Measurements from ENCODE around the gene EXD3. TPM values are rescaled to one million over a fixed set of nuclear protein-coding genes. Genes with fewer than 3 reads are reported as not detected.

Gene EXD3
- total RNA-seq, 1 experiment from 2014 or later: 4.0 TPM

DNA sequence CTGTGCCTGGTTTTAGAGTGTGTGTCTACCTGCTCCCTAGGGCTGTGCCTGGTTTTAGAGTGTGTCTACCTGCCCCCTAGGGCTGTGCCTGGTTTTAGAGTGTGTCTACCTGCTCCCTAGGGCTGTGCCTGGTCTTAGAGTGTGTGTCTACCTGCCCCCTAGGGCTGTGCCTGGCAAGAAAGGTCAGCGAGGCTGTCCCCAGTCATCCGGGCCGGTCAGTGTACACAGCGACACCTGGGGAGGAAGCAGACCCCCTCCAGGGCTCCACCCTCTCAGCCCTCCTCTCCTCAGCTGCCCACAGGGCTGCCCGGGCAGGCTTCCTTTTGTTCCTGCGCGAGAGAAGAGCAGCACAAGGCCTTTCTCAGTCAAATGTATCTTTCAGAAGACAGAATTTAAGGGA lies 125.0 kb downstream of the EXD3 start:
- no peak for DNase-seq (ENCODE audit: low read depth)

DNA sequence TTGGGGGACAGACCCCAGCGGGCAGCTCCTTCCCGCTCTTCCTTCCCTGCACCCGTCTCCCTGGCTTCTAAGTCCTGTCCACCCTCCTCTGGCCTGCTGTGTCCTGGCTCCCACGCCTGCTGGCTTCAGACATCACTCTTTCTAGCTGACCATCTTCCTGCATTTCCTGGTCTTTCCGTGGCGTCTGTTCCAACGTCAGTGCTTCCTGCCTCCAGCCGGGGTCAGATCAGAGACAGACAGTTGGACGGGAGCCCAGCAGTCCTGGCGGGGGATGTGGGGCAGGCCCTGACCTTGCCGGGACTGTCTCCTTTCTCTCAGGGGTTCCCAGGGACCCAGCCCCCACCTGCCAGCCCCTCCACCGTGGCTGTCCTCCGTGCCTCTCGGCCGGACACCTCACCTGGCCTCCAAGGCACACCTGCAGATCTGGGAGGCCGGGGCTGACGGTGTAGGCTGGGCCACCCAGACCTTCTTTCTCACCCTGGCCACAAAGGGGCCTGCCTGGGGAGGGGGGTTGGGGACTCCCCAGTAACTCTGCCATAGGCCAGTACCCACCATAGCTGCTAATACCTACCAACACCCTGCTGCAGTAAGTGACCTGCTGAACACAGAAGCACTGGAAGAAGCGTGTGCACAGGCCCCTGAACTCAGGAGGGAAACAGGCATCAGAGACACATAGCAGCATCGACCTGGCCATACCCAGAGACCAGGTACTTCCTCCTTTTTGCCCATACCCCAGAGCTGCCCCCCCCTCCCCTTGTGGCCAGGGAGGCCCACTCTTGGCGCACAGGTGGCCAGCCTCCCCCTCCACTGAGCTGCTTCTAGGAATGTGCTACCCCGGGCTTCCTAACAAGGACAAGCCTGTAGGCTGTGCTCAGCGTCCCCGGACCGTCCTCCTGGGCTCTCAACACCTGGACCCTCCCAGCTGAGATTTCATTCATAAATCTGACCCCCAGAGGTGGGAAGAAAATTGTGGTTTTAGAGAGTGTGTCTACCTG lies 126.0 kb downstream of the EXD3 start:
- no peak for DNase-seq (ENCODE audit: low read depth)

DNA sequence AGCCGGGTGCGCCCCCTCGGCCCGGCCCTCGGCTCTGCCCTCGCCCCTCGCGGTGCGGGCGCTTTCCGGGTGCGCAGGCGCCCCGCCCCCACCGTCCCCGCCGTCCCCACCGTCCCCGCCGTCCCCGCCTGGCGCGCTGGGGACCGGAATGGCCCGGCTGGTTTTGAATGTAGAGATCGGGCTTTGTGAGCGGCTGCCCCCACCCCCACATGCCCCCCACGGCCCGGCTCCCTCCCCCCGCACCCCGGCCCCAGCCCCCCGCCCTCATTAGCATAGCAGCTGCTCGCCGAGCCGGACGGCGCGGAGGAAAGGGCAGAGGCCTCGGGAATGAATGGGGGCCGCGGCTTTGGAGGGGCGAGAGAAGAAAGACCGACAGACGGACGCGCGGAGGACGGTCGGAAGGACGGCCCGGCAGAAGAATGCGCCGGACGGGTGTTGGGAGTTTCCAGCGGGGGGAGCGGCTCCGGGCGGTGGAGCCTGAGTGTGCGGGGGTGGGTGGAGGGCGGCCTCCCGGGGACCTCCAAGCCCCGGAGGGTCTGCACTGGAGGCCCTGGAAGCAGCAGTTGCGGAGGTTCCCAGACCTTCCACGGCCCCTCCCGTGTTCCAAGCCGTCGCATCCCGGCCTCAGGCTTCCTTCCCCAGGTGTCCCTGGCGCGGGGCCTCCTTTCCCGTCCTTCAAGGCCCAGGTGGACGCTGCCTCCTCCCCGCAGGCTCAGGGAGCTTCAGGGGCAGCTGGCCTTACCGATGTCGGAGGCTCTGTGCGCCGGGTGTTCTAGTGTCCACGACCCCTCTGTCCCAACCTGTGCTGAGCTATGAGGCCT lies 126.9 kb downstream of the EXD3 start:
- DNase-seq (ENCODE audit: low read depth): no peak

DNA sequence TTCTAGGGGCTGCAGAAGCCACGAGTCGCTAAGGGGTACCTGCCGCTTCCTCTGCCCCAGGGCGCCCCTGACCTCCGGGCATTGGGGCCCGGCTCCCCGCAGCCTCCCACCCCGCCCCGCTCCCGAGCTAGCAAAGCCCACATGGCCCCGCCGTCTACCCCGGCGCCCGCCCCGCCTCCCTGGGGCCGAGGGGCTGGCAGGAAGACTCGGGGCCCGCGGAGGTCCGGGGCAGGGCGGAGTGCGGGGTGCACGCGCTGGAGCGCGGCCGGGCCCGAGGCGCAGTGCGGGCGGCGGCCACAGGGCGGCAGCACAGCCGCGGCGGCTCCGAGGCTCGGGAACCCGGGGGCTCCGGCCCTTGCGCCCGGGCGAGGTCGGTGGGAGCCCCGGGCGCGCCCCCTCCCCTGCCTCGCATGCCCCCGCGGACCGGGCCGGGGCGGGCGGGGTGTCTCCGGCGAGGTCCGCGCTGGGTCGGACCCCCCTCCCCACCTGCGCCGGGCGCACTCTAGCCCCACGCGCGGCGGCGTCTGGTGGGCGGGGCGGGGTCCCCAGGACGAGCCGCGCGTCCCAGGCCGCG lies 127.6 kb downstream of the EXD3 start:
- no peak for DNase-seq (ENCODE audit: low read depth)

DNA sequence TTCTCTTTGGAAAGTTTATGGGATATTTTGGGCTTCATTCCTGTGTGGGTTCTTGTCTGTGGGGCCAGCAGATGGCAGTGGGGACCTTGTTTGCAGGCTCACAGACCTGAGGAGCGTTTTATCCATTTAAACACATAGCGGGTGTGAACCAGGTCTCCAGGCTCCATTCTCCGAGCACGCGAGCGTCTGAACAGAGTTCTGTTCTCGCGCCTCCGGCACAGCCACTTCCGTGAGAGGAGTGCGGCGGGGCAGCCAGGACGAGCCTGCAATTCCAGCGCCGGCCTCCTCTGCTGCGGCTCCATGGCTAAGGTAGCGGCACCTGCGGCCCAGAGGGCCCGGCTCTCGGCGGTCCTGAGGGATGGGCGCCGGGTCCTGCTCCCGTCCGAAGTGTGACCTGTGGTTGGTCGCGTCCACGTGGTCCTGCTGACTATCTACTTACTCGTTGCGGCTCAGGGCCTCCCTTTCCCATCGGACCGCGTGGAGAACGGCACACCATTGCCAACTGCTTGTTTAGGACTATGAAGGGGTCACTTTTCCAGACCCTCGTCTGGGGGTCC lies 128.2 kb downstream of the EXD3 start:
- DNase-seq (ENCODE audit: low read depth): no peak

DNA sequence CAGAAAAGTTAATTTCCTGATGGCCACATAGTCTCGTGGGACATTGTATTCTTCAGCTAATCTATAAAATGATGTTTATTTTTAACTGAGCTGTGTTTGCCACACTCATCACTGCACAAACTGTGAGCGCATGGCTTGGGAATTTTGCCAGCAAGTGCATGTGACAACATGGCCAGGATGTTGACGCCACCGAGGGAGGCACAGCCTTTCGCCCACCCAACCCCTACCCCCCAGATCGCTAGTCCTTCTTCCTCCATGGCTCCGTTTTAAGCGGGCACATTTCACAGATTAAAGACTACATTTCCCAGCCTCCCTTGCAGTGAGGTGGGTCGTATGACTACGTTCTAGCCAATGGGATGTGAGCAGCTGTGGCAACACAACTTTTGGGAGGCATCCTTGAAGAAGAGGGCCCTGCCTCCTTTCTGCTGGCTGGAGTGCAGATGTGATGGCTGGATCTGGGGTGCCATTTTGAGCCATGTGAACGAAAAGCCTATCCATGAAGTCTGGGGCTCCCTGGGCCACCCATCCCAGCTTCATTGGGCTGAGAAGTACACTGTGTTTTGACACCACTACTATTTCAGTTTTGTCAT lies 128.8 kb downstream of the EXD3 start:
- peak; percentile 46 for DNase-seq (ENCODE audit: low read depth)

DNA sequence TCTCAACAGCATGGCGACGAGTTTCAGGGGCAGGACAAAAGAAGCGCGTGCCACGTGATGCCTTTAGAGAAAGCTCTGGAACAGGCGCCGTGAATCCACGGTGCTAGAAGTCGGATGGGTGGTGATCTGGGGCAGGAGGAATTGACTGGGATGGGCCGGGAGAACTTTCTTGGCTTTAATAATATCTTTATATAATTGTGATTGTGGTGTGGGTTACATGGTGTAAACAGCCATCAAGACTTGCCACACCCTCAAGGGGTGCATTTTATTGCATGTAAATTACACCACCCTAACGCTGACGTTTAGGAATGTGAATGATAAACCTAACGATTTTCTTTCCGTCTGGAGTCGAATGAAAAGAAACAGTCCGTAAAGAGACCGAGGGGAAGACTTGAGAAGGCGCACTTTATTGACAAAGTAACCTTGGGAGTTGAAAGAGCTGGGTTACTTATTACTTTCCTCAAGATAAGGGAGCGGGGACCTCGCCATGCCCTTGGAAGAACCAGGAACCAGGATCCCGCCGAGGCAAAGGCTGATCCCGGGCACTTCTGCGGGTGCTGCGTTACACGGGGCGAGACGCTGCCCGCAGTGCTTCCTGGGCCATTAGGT lies 129.4 kb downstream of the EXD3 start:
- no peak for DNase-seq (ENCODE audit: low read depth)

DNA sequence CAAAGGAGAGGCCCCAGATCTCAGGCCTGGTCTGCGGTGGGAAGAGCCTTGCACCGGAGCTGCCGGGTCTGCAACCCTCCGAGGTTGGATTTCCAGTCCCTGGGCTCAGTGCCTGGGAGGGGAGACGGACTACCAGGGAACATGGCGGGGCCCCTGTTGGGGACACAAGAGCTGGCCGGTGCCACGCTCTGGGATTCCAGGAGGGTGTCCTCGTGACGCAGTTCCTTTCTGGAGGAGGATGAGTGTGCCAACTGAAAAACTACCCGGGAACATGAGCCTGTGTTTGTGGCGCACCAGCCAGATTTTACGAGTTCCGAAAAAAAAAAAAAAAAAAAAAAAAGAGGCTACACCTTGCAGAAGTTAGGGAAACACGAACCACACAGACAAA lies 129.9 kb downstream of the EXD3 start:
- DNase-seq (ENCODE audit: low read depth): no peak

DNA sequence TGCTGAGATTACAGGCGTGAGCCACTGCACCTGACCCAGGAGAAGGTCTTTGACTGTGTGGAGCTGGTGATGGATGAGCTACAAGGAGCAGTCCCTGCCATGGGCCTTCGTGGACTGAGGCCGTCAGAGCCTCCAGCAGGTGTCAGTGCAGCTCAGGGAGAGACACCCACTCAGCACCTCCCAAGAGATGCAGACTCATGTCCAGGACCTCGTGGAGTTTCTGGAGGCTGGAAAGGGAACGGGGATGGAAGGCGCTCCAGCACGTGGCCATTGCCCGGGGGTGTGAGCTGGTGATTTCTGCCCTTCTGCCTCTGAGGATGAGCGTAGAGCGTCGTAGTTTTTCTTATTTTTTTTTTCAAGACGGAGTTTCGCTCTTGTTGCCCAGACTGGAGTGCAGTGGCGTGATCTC lies 136.0 kb downstream of the EXD3 start:
- DNase-seq (ENCODE audit: low read depth): peak; percentile 52

DNA sequence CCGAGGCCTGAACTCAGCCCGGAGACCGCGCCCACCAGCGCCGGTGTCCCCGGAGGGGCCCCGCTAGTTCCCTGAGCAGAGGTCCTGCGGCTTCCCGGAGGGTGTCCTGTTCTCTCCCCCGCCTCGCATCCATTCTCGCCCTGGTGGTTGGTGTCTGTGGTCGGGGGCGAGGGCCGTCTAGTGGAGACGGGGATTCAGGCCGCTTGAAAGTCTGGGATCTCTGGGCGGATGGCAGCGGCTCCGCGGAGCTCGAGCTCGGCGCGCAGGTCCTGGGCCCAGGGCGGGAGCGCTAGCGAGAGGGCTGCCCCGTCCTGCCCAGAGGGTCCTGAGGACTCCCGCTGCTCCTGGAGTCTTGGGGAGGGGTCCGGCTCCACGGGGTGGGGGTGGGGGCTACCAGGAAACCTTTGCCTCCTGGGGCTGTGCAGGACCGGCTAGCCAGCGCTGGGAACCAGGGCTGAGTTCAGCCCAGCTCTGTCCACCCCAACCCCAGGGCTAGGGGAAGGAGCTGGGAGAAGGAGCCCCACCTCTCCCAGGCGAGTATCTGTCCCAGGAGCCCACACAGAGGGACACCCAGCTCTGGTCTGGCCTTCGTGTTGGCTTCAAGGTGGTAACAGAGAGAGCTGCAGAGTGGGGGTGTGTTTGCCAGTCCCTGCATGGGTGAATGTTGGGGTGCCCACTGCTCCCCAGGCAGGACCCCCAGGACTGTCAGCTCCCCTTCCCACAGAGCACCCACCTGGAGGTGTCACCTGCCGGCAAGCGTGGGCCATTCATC lies 141.4 kb downstream of the EXD3 start:
- DNase-seq (ENCODE audit: low read depth): no peak

DNA sequence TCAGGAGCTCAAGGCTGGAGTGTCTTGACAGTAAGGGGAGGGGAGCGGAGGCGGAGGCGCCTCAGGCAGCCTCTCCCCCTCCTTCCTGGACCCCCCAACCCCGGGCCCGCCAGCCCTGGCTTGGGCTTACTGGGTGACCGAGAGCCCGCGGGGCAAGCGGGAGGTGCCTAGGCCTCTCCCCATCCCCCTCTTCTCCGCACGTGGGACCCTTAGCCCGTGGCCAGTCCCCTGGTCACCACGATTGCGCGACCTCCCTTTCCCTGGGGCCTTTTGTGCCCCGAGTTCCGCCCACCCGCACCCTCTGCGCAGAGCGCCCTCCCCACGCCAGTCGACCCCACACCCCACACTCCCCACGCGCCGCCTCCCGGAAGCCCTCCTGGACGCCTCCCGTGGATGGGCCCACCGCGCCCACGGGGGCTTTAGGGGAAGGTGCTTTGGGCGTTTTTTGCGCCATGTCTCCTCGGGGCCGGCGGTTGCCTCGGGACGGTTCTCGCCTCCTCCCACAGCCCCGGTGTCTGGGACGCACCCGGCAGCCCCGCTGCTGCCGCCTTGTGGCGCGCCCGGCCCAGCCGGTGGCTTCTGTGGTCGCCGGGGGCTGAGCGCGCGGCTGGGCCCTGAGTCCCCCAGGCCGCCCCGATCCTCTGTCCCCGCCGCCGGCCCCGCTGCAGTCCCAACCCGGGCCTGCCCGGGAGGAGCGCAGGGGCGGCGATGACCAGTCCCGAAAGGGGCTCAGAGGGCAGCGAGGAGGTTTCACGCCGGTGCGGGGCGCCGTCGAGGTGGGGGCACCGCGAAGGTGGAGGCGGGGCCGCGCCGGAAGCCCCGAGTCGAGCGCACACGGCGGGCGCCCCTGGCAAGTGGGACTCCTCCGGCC lies 142.3 kb downstream of the EXD3 start:
- no peak for DNase-seq (ENCODE audit: low read depth)

DNA sequence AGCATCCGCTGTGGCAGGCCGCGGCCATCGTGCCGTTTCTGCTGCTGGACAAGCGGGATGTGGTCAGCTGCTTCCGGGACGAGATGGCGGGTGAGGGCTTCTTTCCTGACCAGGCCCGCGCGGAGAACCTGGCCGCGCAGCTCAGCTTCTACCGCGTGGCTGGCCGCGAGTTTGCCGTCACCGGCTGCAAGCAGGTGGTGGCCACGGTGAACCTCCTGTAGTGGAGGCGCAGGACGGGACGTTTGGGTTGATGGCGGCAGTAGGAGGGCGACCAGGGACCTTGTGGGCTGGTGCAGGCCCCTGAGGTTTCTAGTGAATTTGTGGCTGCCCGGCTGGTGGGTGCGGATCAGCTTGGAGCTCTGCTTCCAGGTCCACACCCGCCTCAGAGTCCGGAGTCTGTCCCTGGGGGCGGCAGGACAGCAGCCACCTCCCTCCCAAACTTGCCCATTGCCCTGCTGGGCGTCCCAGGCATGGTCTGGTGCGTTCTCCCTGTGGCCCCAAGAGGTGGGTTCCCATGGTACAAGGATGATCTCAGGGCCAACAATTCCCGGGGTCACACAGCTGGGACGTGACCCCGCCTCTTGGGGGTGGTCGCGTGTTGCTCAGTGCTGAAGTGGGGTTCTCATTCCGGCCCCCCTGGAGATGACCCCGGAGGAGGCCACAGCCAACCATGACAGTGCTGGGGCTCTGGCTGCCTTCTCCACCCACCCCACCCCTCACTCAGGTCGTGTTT lies 143.1 kb downstream of the EXD3 start:
- no peak for DNase-seq (ENCODE audit: low read depth)

DNA sequence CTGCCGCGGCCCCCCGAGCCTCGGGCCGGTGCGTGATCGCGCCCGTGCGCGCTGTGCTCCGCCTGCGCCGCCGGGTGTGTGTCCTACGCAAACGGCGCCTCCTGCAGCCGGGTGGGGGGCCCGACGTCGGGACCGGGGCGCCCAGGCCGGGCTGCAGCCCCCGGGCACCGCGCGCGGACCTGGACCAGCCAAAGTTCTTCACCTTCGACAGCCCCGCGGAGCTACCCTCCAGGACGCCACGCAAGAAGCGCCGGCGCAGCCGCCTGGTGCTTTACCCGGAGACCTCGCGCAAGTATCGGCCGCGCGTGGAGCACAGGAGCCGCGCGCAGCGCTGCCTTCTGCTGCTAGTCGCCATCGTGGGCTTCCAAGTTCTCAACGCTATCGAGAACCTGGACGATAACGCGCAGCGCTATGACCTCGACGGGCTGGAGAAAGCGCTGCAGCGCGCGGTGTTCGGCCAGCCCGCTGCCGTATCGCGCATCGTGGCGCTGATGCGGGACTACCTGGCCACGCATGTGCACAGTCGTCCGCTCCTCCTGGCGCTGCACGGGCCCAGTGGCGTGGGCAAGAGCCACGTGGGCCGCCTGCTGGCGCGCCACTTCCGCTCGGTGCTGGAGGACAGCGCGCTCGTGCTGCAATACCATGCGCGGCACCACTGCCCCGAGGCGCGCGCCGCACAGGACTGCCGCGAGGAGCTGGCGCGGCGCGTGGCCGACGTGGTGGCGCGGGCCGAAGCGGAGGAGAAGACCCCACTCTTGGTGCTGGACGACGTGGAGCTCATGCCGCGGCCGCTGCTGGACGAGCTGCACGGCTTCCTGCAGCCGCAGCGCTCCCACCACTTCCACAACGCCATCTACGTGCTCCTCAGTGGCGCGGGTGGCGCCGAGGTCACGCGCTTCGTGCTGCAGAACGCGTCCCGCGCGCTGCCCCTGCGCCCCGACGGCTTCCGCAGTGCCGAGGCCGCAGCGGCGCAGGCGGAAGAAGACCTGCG lies 143.9 kb downstream of the EXD3 start:
- no peak for DNase-seq (ENCODE audit: low read depth)

DNA sequence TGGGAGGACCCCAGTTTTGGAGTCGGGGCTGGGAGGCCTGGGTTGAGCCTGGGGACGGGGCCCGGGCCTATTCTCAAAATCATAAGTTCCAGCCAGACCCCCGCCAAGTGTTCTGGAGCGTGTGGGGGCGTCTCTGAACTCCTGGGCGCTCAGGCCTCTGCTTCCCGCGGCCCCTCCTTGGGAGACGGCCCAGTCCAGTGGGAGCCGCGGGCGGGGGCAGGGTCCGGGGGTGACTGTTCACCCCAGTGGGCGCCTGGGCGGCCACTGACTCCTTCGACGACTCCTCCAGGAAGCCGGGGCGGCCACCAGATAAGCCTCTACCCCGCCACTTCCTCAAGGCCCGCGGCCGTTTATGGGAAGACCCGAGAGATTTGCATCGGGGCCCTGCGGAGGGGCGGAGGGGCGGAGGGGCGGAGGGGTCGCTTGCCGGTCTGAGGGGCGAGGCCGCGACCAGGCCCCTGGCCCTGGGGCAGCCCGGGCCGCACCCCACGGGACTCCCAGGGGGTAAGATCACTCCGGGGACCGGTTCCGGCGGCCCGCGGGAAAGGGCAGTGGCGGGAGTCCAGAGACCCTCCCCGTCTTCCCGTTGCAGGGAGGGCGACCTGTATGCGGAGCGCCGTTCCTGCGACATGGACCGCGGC lies 144.8 kb downstream of the EXD3 start:
- DNase-seq (ENCODE audit: low read depth): no peak

DNA sequence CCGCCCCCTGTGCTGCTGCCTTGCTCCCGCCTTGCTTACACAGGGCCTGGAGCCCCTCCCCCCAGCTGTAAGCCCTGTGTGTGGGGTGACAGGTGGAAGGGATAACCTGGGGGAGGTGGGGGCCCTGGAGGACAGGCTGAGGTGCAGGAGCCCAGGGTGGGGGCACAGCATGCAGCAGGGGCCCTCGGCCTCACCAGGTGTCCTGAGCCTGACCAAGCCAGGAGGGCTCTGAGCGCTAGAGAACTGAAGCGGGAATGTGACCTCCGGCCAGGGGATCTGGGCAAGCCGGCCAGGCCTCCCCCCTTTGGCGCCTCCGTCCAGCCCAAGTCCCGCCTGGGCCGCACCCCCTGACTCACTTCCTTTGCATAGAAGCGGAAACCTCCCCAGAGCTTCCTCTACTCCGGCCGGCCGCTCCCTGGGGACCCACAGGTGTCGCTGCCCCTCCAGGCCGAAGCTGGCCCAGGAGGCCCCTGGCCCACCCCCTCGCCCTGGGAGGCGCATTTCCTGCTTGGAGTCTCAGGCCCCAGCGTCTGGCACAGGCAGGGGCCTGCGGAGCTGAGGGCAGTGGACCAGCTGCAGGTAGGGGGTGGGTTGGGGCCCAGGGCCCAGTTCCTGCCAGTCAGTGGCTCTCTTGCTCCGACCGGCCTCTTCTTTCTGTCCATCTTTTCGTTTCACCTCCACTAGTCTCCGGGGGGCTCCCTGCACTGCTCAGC lies 145.5 kb downstream of the EXD3 start, which contains the start of gene TOR4A:
Gene TOR4A (plus strand): TSS at position 398 of the 713 bp plus-strand sequence. CDS start 964 bp downstream, outside the sequence.
- DNase-seq (ENCODE audit: low read depth): peak; percentile 80

Measured in LHCN-M2 (cell line).